D721Med (cell line): ENCODE measurements around the gene ABCF3.

Source experiments
- DNase-seq: peaks from one replicate; pipeline ENCODE4 v3.0.0; 2011; ENCODE audit warnings: low spot score; ENCODE audit not compliant: insufficient read length
- FAIRE-seq: peaks from 2 replicates; lab custom pipeline; 2011; peaks lifted over from hg19 to GRCh38; lab: Jason Lieb, UNC
- CTCF ChIP-seq: IDR thresholded peaks from 2 replicates; pipeline ENCODE4 v1.5.1; 2012; ENCODE audit warnings: mild to moderate bottlenecking, control low read depth; ENCODE audit not compliant: insufficient read depth; ENCODE audit errors: missing control alignments

Gene ABCF3

GRCh38 chr3:184230603-184231528 lies 44.9 kb downstream of the ABCF3 start:
- TF ChIP-seq CTCF = no peak
- FAIRE-seq (no peak), DNase-seq (no peak)

- no peak for FAIRE-seq
- TF ChIP-seq CTCF = no peak
- DNase-seq = no peak
Measured at GRCh38 chr3:184231671-184232070, 45.7 kb downstream of the ABCF3 start.

GRCh38 chr3:184233127-184233843 lies 47.3 kb downstream of the ABCF3 start:
- DNase-seq = no peak
- FAIRE-seq = no peak
- TF ChIP-seq CTCF = no peak

GRCh38 chr3:184234224-184234623 lies 48.2 kb downstream of the ABCF3 start:
- DNase-seq (no peak), FAIRE-seq (no peak)
- no peak for TF ChIP-seq CTCF

GRCh38 chr3:184234671-184235380 lies 48.8 kb downstream of the ABCF3 start:
- no peak for TF ChIP-seq CTCF
- FAIRE-seq = no peak

GRCh38 chr3:184235381-184236032 lies 49.5 kb downstream of the ABCF3 start:
- FAIRE-seq = no peak
- no peak for TF ChIP-seq CTCF
- peak; percentile 18 for DNase-seq

More at GRCh38 chr3:184234671-184235380, 48.8 kb downstream of the ABCF3 start:
- DNase-seq = peak; percentile 11
